HCT116 (cell line): ENCODE data around the gene SLC50A1. TPM values are rescaled to one million over a fixed set of nuclear protein-coding genes. Genes with fewer than 3 reads are reported as not detected.
A peak's percentile ranks its signal among the peaks of the same experiment; 100 is the strongest.

Experiments used
- ATAC-seq: fragments of 200-7000 bp; cut with Tn5 transposase; 2 replicates; pipeline ENCODE4 v1.9.1; 2020; ENCODE audit warnings: mild to moderate bottlenecking, moderate library complexity
- BruUV-seq: library from RNA; stranded (reverse); fragments of 400-500 nt; replicated peaks from 2 replicates; lab custom pipeline; 2021; lab: Mats Ljungman, UMichigan
- CTCF ChIA-PET: fragments of 300-600 bp; sonication (Branson Sonifier 250); formaldehyde crosslinking; loops from one replicate; lab custom pipeline; 2021; ENCODE audit warnings: antibody characterized with exemption; lab: Charles Lee
- POLR2A ChIA-PET: fragments of 300-600, 350-600 bp; sonication (Branson Sonifier 250); formaldehyde crosslinking; loops from one replicate; lab custom pipeline; 2021; ENCODE audit warnings: antibody characterized with exemption; lab: Charles Lee
- RAD21 ChIA-PET, 2 experiments: fragments of 300-600 bp; sonication (Branson Sonifier 250); formaldehyde crosslinking; loops; one replicate each; lab custom pipeline; 2023; ENCODE audit warnings: low total read pairs in 2 of 2; ENCODE audit not compliant: uncharacterized antibody in 2 of 2, unreplicated experiment in 2 of 2, low non-redundant PET in 1 of 2; lab: Charles Lee
- DNase-seq: peaks from one replicate; pipeline ENCODE4 v3.0.0-alpha.2; 2010; ENCODE audit warnings: low read depth, low spot score
- H2AFZ ChIP-seq: fragments of 200-600 bp; shearing (Covaris generic), sonication (generic); 2 replicates; pipeline ENCODE4 v1.6.1; 2017; ENCODE audit warnings: low read depth, mixed run types, mixed read lengths, antibody characterized with exemption, low read length; ENCODE audit not compliant: poor library complexity, severe bottlenecking
- H3K27ac ChIP-seq: 2 replicates; pipeline ENCODE4 v1.5.1; 2012; ENCODE audit warnings: low read depth, low read length
- H3K27me3 ChIP-seq: fragments of 200-600 bp; sonication (generic); 2 replicates; pipeline ENCODE4 v1.6.1; 2016; ENCODE audit warnings: mixed run types, low read length, mixed read lengths; ENCODE audit not compliant: insufficient read depth
- H3K36me3 ChIP-seq, 2 experiments: fragments of 200-500 bp in 1 of 2; fragments of 200-600 bp in 1 of 2; sonication (Bioruptor generic) in 1 of 2; sonication (generic) in 1 of 2; 2 replicates each; pipeline versions ENCODE4 v1.5.1 to v1.6.1; 2014 to 2016; ENCODE audit warnings: low read length in 2 of 2, inconsistent platforms in 1 of 2, mixed read lengths in 1 of 2, mixed run types in 1 of 2; ENCODE audit not compliant: insufficient read depth in 2 of 2, control insufficient read depth in 1 of 2
- H3K4me1 ChIP-seq, 2 experiments: fragments of 200-600 bp in 1 of 2; sonication (generic) in 1 of 2; 2 replicates each; pipeline versions ENCODE4 v1.5.1 to v1.6.1; 2012 to 2017; ENCODE audit warnings: low read length in 2 of 2, inconsistent platforms in 1 of 2, mild to moderate bottlenecking in 1 of 2, mixed read lengths in 1 of 2, mixed run types in 1 of 2, moderate library complexity in 1 of 2; ENCODE audit not compliant: insufficient read depth in 2 of 2, control insufficient read depth in 1 of 2
- H3K4me2 ChIP-seq: fragments of 200-600 bp; sonication (generic); 2 replicates; pipeline ENCODE4 v1.6.1; 2017; ENCODE audit warnings: mixed run types, low read length, mixed read lengths
- H3K4me3 ChIP-seq, 2 experiments: fragments of 200-600 bp in 1 of 2; sonication (generic) in 1 of 2; replicated peaks in 1 of 2; 2 replicates each; pipeline ENCODE4 v1.5.1; 2011 to 2016; ENCODE audit warnings: low read length in 2 of 2, control low read depth in 1 of 2, low read depth in 1 of 2, mild to moderate bottlenecking in 1 of 2, mixed read lengths in 1 of 2, mixed run types in 1 of 2
- H3K79me2 ChIP-seq: fragments of 200-600 bp; sonication (generic); 2 replicates; pipeline ENCODE4 v1.6.1; 2017; ENCODE audit warnings: mild to moderate bottlenecking, mixed run types, low read length, moderate library complexity, mixed read lengths; ENCODE audit not compliant: insufficient read depth
- H3K9ac ChIP-seq: fragments of 200-600 bp; sonication (generic); 2 replicates; pipeline ENCODE4 v1.6.1; 2016; ENCODE audit warnings: low read length, mixed read lengths
- H3K9me2 ChIP-seq: fragments of 200-600 bp; sonication (generic), shearing (Covaris generic); 2 replicates; pipeline ENCODE4 v1.6.1; 2017; ENCODE audit warnings: mixed run types, mild to moderate bottlenecking, moderate library complexity; ENCODE audit not compliant: insufficient read depth
- H3K9me3 ChIP-seq, 2 experiments: fragments of 200-500 bp in 1 of 2; fragments of 200-600 bp in 1 of 2; sonication (Bioruptor generic) in 1 of 2; sonication (generic) in 1 of 2; 2 replicates each; pipeline ENCODE4 v1.6.1; 2014 to 2017; ENCODE audit warnings: low read length in 2 of 2, mixed read lengths in 2 of 2, inconsistent platforms in 1 of 2, low read depth in 1 of 2, mild to moderate bottlenecking in 1 of 2, mixed run types in 1 of 2, moderate library complexity in 1 of 2; ENCODE audit not compliant: control insufficient read depth in 1 of 2, insufficient read depth in 1 of 2
- H4K20me1 ChIP-seq: fragments of 200-600 bp; sonication (generic), shearing (Covaris generic); 2 replicates; pipeline ENCODE4 v1.6.1; 2017; ENCODE audit warnings: mixed run types, mild to moderate bottlenecking, moderate library complexity; ENCODE audit not compliant: insufficient read depth
- CBX3 ChIP-seq: IDR thresholded peaks from 2 replicates; pipeline ENCODE4 v1.6.1; 2012; ENCODE audit warnings: low read depth
- CEBPB ChIP-seq: IDR thresholded peaks from 2 replicates; pipeline ENCODE4 v1.6.1; 2012; ENCODE audit warnings: low read depth
- CTCF ChIP-seq, 3 experiments: fragments of 200-600 bp in 1 of 3; sonication (generic) in 1 of 3; IDR thresholded peaks in 2 of 3; conservative IDR thresholded peaks in 1 of 3; 2 replicates each; pipeline ENCODE4 v1.5.1; 2012 to 2017; ENCODE audit warnings: low read depth in 2 of 3, low read length in 2 of 3, antibody characterized with exemption in 1 of 3, borderline replicate concordance in 1 of 3, control low read depth in 1 of 3, mild to moderate bottlenecking in 1 of 3, mixed read lengths in 1 of 3, mixed run types in 1 of 3, moderate library complexity in 1 of 3; ENCODE audit not compliant: insufficient read depth in 1 of 3
- EGR1 ChIP-seq: IDR thresholded peaks from 2 replicates; pipeline ENCODE4 v1.6.1; 2012; ENCODE audit warnings: low read depth
- EZH2phosphoT487 ChIP-seq: fragments of 200-600 bp; IDR thresholded peaks from 2 replicates; pipeline ENCODE4 v1.6.1; 2018; ENCODE audit warnings: antibody characterized with exemption, borderline replicate concordance
- JUND ChIP-seq: IDR thresholded peaks from 2 replicates; pipeline ENCODE4 v1.6.1; 2012
- MAX ChIP-seq: IDR thresholded peaks from 2 replicates; pipeline ENCODE4 v1.6.1; 2012
- POLR2A ChIP-seq: IDR thresholded peaks from 2 replicates; pipeline ENCODE4 v1.7.0; 2011; ENCODE audit warnings: borderline replicate concordance; ENCODE audit not compliant: insufficient read depth, insufficient read length; ENCODE audit errors: extremely low read depth
- POLR2AphosphoS5 ChIP-seq: IDR thresholded peaks from 2 replicates; pipeline ENCODE4 v1.6.1; 2011; ENCODE audit warnings: mild to moderate bottlenecking, low read depth, low read length, moderate library complexity
- SP1 ChIP-seq: IDR thresholded peaks from 2 replicates; pipeline ENCODE4 v1.6.1; 2012; ENCODE audit warnings: low read depth
- TCF7L2 ChIP-seq: IDR thresholded peaks from 2 replicates; pipeline ENCODE4 v1.7.0; 2011; ENCODE audit warnings: borderline replicate concordance, inconsistent platforms; ENCODE audit not compliant: insufficient read depth, insufficient read length; ENCODE audit errors: extremely low read depth
- ZFX ChIP-seq: fragments of 450-650 bp; IDR thresholded peaks from 2 replicates; pipeline ENCODE4 v1.6.1; 2017
- ZNF274 ChIP-seq: fragments of 200-500 bp; sonication (Bioruptor generic); IDR thresholded peaks from 2 replicates; pipeline ENCODE4 v1.6.1; 2014; ENCODE audit warnings: mild to moderate bottlenecking, low read depth, low read length, inconsistent platforms
- intact Hi-C: fragments of 100-400 bp; cut with micrococcal nuclease; formaldehyde crosslinking; loops from 2 replicates; pipeline ENCODE4 v1.10.0; 2022
- total RNA-seq: library from RNA; stranded (reverse); gene quantifications from one replicate; pipeline ENCODE4 v1.2.1, GENCODE V29; 2021; ENCODE audit not compliant: unreplicated experiment

The SLC50A1 gene
- total RNA-seq, 1 experiment from 2014 or later: 49.9 TPM

- no peak overlapping the region for H3K4me3 ChIP-seq
- no peaks in the 10 kb centered on the region for H4K20me1 ChIP-seq
- no TSS peak for BruUV-seq
- intact Hi-C loops: no loop called here
- H3K9ac ChIP-seq: no peak overlapping the region
- ATAC-seq: no peak
- no peak for DNase-seq
- H3K27ac ChIP-seq: no peak overlapping the region
- RAD21 ChIA-PET: no interaction called here
- peaks cover 20% of the 10 kb centered on the region for H3K79me2 ChIP-seq
- H3K9me2 ChIP-seq: no peaks in the 10 kb centered on the region
- TF ChIP-seq CTCF (IDR thresholded peaks at IDR 0.05 in 2 of 3, conservative IDR thresholded peaks at IDR 0.05 in 1 of 3; ENCODE audit: borderline replicate concordance in 1 of 3, insufficient read depth in 1 of 3, low read depth in 2 of 3, low read length in 2 of 3) (no peak), CBX3 (no peak), SP1 (no peak), EZH2phosphoT487 (no peak), EGR1 (no peak), ZNF274 (no peak), JUND (no peak), POLR2AphosphoS5 (no peak), ZFX (no peak), TCF7L2 (no peak), CEBPB (no peak), MAX (no peak), POLR2A (no peak)
- H3K27me3 ChIP-seq: peaks cover 6% of the 10 kb centered on the region; the same call in 1 of the 2 replicates
- H3K36me3 ChIP-seq: no peaks in the 10 kb centered on the region
- no peaks in the 10 kb centered on the region for H3K9me3 ChIP-seq
- CTCF ChIA-PET: no interaction called here
- peak overlapping the region; percentile 4 for H3K4me2 ChIP-seq
- H2AFZ ChIP-seq: no peak overlapping the region
- POLR2A ChIA-PET: interaction anchor here (0.8 kb wide), 1 partner anchor 10 kb away, joined by 3 read pairs; no protein-coding TSS in a partner anchor
- H3K4me1 ChIP-seq: peaks cover 19 to 51% of the 10 kb centered on the region in 2 experiments
These were observed 10.9 kb upstream of the SLC50A1 start for GRCh38 chr1:155124503-155125463.
